Measurements from ENCODE around the gene PAGE1.

GRCh38 chrX:49725401-49725800 is 29.6 kb upstream of the PAGE1 start:
- TF ChIP-seq CTCF (IDR thresholded peaks at IDR 0.05), result no peak
- no peak for TF ChIP-seq POLR2A (IDR thresholded peaks at IDR 0.05)
- no peak for TF ChIP-seq POLR2AphosphoS5 (IDR thresholded peaks at IDR 0.05)
